GM13977 (cell line): ENCODE measurements around the gene SPRTN.

Experiments used
- DNase-seq: peaks from one replicate; pipeline ENCODE4 v3.0.0; 2012; ENCODE audit warnings: low spot score
- in situ Hi-C: fragments of 300-500 bp; cut with MboI; formaldehyde crosslinking; loops from one replicate; pipeline ENCODE4 v1.12.0; 2022; ENCODE audit warnings: low sequenced_read_pairs, low pct_unique_long_range_greater_than_20kb, mixed read lengths, inconsistent platforms; ENCODE audit not compliant: unreplicated experiment
- TF ChIP-seq, protein P1 (sequence below): IDR thresholded peaks from 2 replicates; pipeline ENCODE4 v1.5.1; 2012; ENCODE audit warnings: mild to moderate bottlenecking, control low read depth; ENCODE audit not compliant: insufficient read depth; ENCODE audit errors: extremely low read depth, missing control alignments

SPRTN gene

DNA sequence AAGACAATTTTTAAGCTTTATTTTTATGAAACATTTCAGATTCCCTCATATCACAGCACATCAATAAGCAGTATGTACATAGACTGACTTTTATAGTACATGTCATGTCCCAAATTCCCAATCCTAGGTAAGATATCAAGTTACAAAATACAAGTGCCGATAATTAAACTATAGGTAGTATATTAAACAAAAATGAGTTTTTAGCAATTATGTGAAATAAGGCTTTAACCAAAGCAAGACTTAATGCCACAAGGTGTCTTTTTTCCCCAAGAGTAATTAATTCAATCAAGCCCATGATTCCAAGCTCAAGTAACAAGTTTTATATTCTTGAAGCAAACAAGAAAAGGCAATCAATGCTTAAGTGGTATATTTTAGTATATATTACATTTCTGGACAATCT, 5.3 kb upstream of the SPRTN start:
- TF ChIP-seq, protein P1, sequence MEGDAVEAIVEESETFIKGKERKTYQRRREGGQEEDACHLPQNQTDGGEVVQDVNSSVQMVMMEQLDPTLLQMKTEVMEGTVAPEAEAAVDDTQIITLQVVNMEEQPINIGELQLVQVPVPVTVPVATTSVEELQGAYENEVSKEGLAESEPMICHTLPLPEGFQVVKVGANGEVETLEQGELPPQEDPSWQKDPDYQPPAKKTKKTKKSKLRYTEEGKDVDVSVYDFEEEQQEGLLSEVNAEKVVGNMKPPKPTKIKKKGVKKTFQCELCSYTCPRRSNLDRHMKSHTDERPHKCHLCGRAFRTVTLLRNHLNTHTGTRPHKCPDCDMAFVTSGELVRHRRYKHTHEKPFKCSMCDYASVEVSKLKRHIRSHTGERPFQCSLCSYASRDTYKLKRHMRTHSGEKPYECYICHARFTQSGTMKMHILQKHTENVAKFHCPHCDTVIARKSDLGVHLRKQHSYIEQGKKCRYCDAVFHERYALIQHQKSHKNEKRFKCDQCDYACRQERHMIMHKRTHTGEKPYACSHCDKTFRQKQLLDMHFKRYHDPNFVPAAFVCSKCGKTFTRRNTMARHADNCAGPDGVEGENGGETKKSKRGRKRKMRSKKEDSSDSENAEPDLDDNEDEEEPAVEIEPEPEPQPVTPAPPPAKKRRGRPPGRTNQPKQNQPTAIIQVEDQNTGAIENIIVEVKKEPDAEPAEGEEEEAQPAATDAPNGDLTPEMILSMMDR: no peak
- in situ Hi-C loops: no loop called here
- no peak for DNase-seq

DNA sequence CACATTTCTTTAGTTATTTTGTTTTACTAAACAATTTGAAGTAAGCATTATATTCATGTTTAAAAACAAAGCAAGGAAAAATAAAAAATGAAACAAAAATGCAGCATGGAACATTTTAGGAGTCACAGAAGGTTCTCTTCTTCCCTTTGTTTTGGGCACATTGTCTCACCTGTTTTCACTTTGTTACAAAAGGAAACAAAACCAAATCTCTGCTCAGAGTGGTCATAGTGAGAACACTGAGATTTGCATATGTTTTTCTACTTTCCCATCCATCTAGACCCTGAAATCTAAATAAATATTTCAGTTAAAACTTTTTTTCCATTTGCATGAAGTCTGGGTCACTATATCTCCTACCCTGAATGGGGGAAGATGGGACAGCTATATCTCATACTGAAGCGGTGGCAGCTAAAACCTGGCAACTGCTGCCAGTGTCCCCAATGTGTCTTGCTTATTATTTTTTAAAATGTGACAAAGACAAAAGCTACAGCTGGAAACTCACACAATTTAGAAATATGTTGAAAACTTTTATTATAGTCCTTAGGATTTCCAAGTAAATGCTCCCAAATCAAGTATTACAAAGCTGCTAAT, 3.9 kb upstream of the SPRTN start:
- DNase-seq: peak; percentile 44
- in situ Hi-C loops: no loop called here
- TF ChIP-seq, protein P1: no peak

DNA sequence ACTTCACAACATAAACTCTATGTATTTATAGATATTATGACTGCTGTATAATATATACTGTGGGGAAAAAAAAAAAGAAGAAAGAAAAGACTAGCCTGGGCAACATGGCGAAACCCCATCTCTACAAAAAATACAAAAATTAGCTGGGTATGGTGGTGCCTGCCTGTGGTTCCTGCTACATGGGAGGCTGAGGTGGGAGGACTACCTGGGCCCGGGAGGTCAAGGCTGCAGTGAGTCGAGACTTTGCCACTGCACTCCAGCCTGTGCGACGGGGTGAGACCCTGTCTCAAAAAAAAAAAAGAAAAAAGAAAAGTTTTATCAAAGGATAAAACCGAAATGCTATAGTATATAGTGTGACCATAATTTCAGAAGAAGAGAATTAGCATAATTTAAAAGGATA, 3.1 kb upstream of the SPRTN start:
- DNase-seq: no peak
- in situ Hi-C loops: no loop called here
- TF ChIP-seq, protein P1: no peak

DNA sequence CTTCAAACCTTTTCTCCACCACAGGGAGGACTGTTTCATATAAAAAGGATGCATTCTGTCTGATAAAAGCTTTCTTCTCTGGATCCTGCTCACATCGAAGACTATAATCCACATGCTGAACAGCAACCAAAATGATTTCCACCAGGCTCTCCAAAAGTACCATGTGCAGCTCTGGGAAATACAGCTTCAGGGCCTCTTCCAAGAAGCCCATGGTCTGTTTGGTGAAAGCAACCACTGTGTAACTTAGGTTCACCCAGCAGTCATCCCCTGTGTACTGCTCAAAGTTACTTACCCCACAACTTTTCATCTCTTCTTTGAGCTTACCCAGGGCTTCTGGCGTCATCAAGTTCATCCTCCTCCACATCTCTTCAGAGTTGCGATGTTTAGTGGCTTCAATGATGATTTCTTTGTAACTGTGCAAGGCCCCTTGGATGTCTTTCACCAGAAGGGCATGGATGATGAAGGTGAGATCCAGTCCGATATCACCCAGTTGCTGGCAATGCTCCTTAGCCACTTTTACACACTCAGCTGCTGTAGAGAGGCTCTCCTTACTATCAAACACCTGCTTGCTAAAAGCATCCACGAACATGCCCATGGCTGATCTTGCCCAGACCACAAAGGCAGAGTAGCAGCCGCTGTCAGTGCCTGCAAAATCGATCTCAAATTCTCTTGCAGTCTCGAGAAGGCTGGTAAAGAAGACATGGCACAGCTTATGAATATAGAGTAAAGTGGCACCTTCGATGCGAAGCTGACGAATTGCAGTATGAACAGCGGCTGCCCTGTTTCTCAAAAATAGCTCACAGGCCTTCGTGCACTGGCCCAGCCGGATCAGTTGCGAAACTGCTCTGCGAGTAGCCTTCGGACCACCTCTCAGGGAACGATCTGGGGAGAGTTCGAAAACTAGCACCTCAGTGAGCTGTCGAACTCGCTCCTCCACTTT, 2.2 kb upstream of the SPRTN start:
- no peak for DNase-seq
- TF ChIP-seq, protein P1: no peak
- in situ Hi-C loops: no loop called here

DNA sequence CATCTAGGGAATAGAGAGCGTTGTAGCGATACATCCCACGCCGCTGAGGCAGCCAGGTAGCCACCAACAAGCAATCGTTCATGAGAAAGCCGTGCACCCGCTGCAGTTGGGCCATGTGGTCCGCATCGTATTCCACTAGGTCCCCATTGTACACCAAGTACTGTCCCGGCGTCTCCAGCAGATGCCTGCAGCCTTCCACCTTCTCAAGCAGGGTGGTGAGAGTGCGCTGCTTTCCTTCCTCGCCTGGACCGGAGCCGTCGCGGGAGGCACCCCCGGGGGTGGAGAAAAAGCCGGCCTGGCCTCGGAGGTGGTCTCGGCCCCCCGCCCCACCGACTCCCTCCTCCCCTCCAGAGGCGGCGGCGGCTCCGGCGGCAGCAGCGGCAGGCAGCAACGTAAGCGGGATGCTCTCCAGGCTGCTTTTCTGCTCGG, 1.0 kb upstream of the SPRTN start:
- in situ Hi-C loops: no loop called here
- TF ChIP-seq, protein P1: no peak
- peak; percentile 21 for DNase-seq

DNA sequence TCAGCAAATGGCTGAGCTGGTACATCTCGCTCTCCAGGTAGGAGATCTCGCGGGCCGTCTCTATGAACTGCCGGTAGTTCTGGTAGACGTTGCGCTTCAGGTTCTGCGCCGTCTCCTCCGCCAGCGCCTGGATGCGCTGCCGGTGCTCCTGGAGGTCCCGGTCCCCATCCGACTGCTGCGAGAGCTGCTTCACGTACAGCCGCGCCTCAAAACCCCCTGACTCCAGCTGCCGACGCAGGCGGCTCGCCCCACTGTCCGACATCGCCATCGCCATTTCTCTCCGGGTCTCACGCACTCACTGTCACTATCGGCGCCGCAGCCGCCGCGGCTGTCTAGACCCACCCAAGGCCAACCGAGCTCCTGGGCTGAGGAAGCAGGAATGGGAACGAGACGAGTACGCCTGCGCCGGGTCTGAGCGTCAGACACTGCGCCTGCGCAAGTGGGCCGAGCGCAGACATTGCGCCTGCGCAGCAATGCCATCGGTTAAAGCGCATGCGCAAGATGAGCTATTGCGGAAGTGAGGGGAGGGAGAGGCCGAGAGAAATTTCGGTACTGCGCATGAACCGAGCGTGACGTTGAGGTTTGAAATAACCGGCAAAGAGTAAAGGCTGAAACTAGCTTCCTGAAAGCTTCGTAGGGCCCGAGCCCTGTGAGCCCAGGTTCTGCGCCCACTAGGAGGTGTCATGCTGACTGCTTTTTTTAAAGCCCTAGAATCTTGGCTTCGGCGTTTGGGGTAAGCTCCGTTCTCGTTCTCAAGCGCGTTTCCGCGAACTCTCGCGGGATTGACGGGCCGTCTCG, 422 bp upstream of the SPRTN start, which contains the start of gene EXOC8:
Gene EXOC8, minus strand, starts transcription at position 381 of the 798 bp plus-strand sequence. Its CDS starts 107 bp downstream, at position 274.
- peak; percentile 97 for DNase-seq
- TF ChIP-seq, protein P1: no peak
- in situ Hi-C loops: no loop called here
